Ectodermal cell (in vitro differentiated cells): ENCODE results near the gene INTS3.

ENCODE experiments used
- H3K27ac ChIP-seq: 2 replicates; pipeline ENCODE4 v1.7.0; 2013; ENCODE audit warnings: mild to moderate bottlenecking, low read depth, low read length; ENCODE audit not compliant: insufficient read depth, poor library complexity, severe bottlenecking
- H3K27me3 ChIP-seq: 2 replicates; pipeline ENCODE4 v1.7.0; 2013; ENCODE audit warnings: mild to moderate bottlenecking, low read length; ENCODE audit not compliant: insufficient read depth, control insufficient read depth, poor library complexity, severe bottlenecking
- H3K36me3 ChIP-seq: one replicate; pipeline ENCODE4 v1.7.0; 2013; ENCODE audit warnings: low read length; ENCODE audit not compliant: control insufficient read depth, insufficient read depth
- H3K4me1 ChIP-seq: one replicate; pipeline ENCODE4 v1.7.0; 2013; ENCODE audit warnings: low read length; ENCODE audit not compliant: control insufficient read depth, insufficient read depth
- H3K4me3 ChIP-seq: 2 replicates; pipeline ENCODE4 v1.7.0; 2013; ENCODE audit warnings: low read depth, low read length, control low read depth; ENCODE audit not compliant: insufficient read depth
- H3K9me3 ChIP-seq: 2 replicates; pipeline ENCODE4 v1.7.0; 2013; ENCODE audit warnings: mild to moderate bottlenecking, low read length, moderate library complexity; ENCODE audit not compliant: control insufficient read depth
- WGBS, 2 experiments: methylation state at CpG; one replicate each; pipeline ENCODE4 v1.1.7; 2013; ENCODE audit warnings: missing lambda C conversion rate in 2 of 2; 5-methylcytosine and 5-hydroxymethylcytosine counted together

Gene INTS3

GRCh38 chr1:153795934-153796785 is 68.3 kb downstream of the INTS3 start:
- no peaks in the 10 kb centered on the region for H3K27me3 ChIP-seq
- peaks cover 8% of the 10 kb centered on the region for H3K36me3 ChIP-seq
- peaks cover 53% of the 10 kb centered on the region for H3K4me1 ChIP-seq
- WGBS, 2 experiments, result 83 to 84% methylated on average over 9 of the region's 9 CpGs
- no peak overlapping the region for H3K27ac ChIP-seq
- peak overlapping the region; percentile 4 for H3K4me3 ChIP-seq
- no peaks in the 10 kb centered on the region for H3K9me3 ChIP-seq

- Histone ChIP-seq H3K4me3 (no peak overlapping the region), H3K36me3 (peaks cover 12% of the 10 kb centered on the region), H3K27ac (no peak overlapping the region), H3K4me1 (peaks cover 49% of the 10 kb centered on the region), H3K27me3 (no peaks in the 10 kb centered on the region), H3K9me3 (no peaks in the 10 kb centered on the region)
- 79 to 81% methylated on average over 26 of the region's 26 CpGs for WGBS, 2 experiments
These were observed 69.2 kb downstream of the INTS3 start for GRCh38 chr1:153796786-153797659.

GRCh38 chr1:153798468-153798780 is 70.6 kb downstream of the INTS3 start:
- peaks cover 38% of the 10 kb centered on the region for H3K4me1 ChIP-seq
- no peak overlapping the region for H3K27ac ChIP-seq
- peaks cover 12% of the 10 kb centered on the region for H3K36me3 ChIP-seq
- 91 to 93% methylated on average over 3 of the region's 3 CpGs for WGBS, 2 experiments
- no peaks in the 10 kb centered on the region for H3K9me3 ChIP-seq
- H3K4me3 ChIP-seq, result no peak overlapping the region
- H3K27me3 ChIP-seq, result no peaks in the 10 kb centered on the region

- 90 to 96% methylated on average over 4 of the region's 4 CpGs for WGBS, 2 experiments
- Histone ChIP-seq H3K27ac (no peak overlapping the region), H3K27me3 (no peaks in the 10 kb centered on the region), H3K4me3 (no peak overlapping the region), H3K4me1 (peaks cover 32% of the 10 kb centered on the region), H3K9me3 (no peaks in the 10 kb centered on the region), H3K36me3 (peaks cover 12% of the 10 kb centered on the region)
These were observed 71.2 kb downstream of the INTS3 start for GRCh38 chr1:153799016-153799415.

- peaks cover 12% of the 10 kb centered on the region for H3K36me3 ChIP-seq
- WGBS, 2 experiments, result 95 to 96% methylated on average over 27 of the region's 27 CpGs
These were observed 72.0 kb downstream of the INTS3 start for GRCh38 chr1:153799566-153800465.

GRCh38 chr1:153800516-153800915 is 72.7 kb downstream of the INTS3 start:
- Histone ChIP-seq H3K9me3 (no peaks in the 10 kb centered on the region), H3K27ac (no peak overlapping the region), H3K36me3 (peaks cover 12% of the 10 kb centered on the region), H3K4me3 (no peak overlapping the region), H3K27me3 (no peaks in the 10 kb centered on the region), H3K4me1 (peaks cover 18% of the 10 kb centered on the region)
- WGBS, 2 experiments, result 93 to 94% methylated on average over 7 of the region's 7 CpGs

More at GRCh38 chr1:153799566-153800465, 72.0 kb downstream of the INTS3 start:
- Histone ChIP-seq H3K27ac (no peak overlapping the region), H3K27me3 (no peaks in the 10 kb centered on the region), H3K4me1 (peaks cover 24% of the 10 kb centered on the region), H3K9me3 (no peaks in the 10 kb centered on the region), H3K4me3 (no peak overlapping the region)

- Histone ChIP-seq H3K36me3 (peaks cover 12% of the 10 kb centered on the region), H3K27ac (no peak overlapping the region), H3K4me1 (peaks cover 12% of the 10 kb centered on the region), H3K4me3 (no peak overlapping the region), H3K9me3 (no peaks in the 10 kb centered on the region), H3K27me3 (no peaks in the 10 kb centered on the region)
- WGBS, 2 experiments, result 95% methylated on average over 6 of the region's 6 CpGs
These were observed 73.3 kb downstream of the INTS3 start for GRCh38 chr1:153801028-153801625.

- Histone ChIP-seq H3K4me3 (no peak overlapping the region), H3K27ac (no peak overlapping the region), H3K36me3 (peaks cover 12% of the 10 kb centered on the region), H3K27me3 (no peaks in the 10 kb centered on the region), H3K4me1 (peaks cover 4% of the 10 kb centered on the region), H3K9me3 (no peaks in the 10 kb centered on the region)
- 94 to 95% methylated on average over 7 of the region's 7 CpGs for WGBS, 2 experiments
These were observed 74.2 kb downstream of the INTS3 start for GRCh38 chr1:153801786-153802697.
